Measurements from ENCODE around the gene GPR15. TPM values are rescaled to one million over a fixed set of nuclear protein-coding genes. Genes with fewer than 3 reads are reported as not detected.

Gene GPR15
- total RNA-seq, 1 donor from 2014 or later: not detected

DNA sequence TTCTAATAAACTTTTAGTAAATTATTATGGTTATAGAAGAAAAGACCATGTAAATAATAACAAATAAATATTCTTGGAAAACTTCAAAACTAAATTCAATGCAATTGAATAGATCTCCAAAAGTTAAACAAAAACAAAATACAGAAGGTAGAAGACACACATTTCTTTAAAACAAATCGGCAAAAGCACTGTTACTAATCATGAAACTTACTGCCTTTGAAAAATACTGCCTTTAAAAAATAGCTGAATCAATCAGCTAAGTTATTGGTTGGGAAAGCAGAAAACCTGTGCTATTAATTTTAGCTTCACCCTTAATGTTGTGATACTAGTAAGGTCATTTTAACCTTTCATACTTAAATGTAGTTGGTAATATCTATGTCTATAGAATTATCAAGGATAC, 3.0 kb downstream of the GPR15 start:
- no peak for DNase-seq (ENCODE audit: low spot score)
- H3K36me3 Mint-ChIP-seq (ENCODE audit: low read depth, unreplicated experiment): no peaks in the 10 kb centered on the region
- TF ChIP-seq CTCF (IDR thresholded peaks at IDR 0.05; ENCODE audit: unreplicated experiment): no peak
- no peaks in the 10 kb centered on the region for H3K9me3 Mint-ChIP-seq (ENCODE audit: unreplicated experiment)
- H3K27me3 Mint-ChIP-seq (ENCODE audit: unreplicated experiment): no peaks in the 10 kb centered on the region
- H3K4me1 Mint-ChIP-seq (ENCODE audit: unreplicated experiment): no peaks in the 10 kb centered on the region
- H3K4me3 Mint-ChIP-seq (ENCODE audit: unreplicated experiment): no peak overlapping the region
- no peak overlapping the region for H3K27ac Mint-ChIP-seq (ENCODE audit: unreplicated experiment)

- Mint-ChIP-seq H3K9me3 (ENCODE audit: unreplicated experiment) (no peaks in the 10 kb centered on the region), H3K4me1 (ENCODE audit: unreplicated experiment) (no peaks in the 10 kb centered on the region), H3K27me3 (ENCODE audit: unreplicated experiment) (no peaks in the 10 kb centered on the region), H3K27ac (ENCODE audit: unreplicated experiment) (no peak overlapping the region), H3K4me3 (ENCODE audit: unreplicated experiment) (no peak overlapping the region), H3K36me3 (ENCODE audit: low read depth, unreplicated experiment) (no peaks in the 10 kb centered on the region)
- no peak for TF ChIP-seq CTCF (IDR thresholded peaks at IDR 0.05; ENCODE audit: unreplicated experiment)
- DNase-seq (ENCODE audit: low spot score): no peak
Measured at GRCh38 chr3:98536456-98537017, 4.8 kb downstream of the GPR15 start.

DNA sequence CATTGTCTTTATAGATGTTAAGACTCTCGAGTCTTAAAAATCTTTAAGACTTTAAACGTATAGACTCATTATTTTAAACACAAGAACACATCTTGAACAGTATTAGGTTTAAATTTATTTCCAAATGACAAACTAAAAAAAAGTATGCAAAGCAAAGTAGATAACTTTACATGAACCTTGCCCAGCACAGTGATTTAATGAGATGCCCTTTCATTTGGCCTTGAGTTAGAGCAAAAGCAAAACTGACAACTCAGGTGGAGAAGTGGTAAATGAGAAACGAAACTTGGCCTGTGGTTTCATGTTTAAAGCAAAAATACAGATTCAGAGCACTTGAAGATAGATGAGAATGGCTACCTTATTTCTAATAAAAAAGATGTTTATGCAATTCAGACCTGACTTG, 8.6 kb downstream of the GPR15 start:
- Mint-ChIP-seq H3K4me3 (ENCODE audit: unreplicated experiment) (no peak overlapping the region), H3K9me3 (ENCODE audit: unreplicated experiment) (no peaks in the 10 kb centered on the region), H3K36me3 (ENCODE audit: low read depth, unreplicated experiment) (no peaks in the 10 kb centered on the region), H3K27me3 (ENCODE audit: unreplicated experiment) (no peaks in the 10 kb centered on the region), H3K27ac (ENCODE audit: unreplicated experiment) (no peak overlapping the region), H3K4me1 (ENCODE audit: unreplicated experiment) (no peaks in the 10 kb centered on the region)
- TF ChIP-seq CTCF (IDR thresholded peaks at IDR 0.05; ENCODE audit: unreplicated experiment): no peak
- no peak for DNase-seq (ENCODE audit: low spot score)

DNA sequence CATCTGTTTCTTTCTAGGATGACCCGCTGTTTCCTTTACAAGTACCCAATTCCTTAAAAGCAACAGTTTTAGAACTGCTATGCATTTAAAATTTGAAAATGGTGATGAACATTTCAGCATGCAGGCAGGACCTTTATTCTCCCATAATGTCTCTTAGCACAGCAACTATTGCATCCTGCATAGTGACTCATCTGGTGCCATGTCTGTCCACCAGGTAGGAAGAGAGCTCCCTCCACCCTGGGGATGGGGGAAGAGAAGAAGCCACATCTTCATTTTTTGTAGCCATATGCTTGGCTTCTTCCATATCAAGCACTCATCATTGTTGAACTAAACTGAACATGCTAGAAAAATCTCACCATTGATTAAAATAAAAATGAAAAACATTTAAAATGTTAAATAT, 9.9 kb downstream of the GPR15 start:
- DNase-seq (ENCODE audit: low spot score): no peak
- no peaks in the 10 kb centered on the region for H3K4me1 Mint-ChIP-seq (ENCODE audit: unreplicated experiment)
- H3K36me3 Mint-ChIP-seq (ENCODE audit: low read depth, unreplicated experiment): no peaks in the 10 kb centered on the region
- H3K4me3 Mint-ChIP-seq (ENCODE audit: unreplicated experiment): no peak overlapping the region
- H3K9me3 Mint-ChIP-seq (ENCODE audit: unreplicated experiment): no peaks in the 10 kb centered on the region
- TF ChIP-seq CTCF (IDR thresholded peaks at IDR 0.05; ENCODE audit: unreplicated experiment): no peak
- H3K27ac Mint-ChIP-seq (ENCODE audit: unreplicated experiment): no peak overlapping the region
- H3K27me3 Mint-ChIP-seq (ENCODE audit: unreplicated experiment): no peaks in the 10 kb centered on the region

GRCh38 chr3:98542623-98543022, 10.8 kb downstream of the GPR15 start:
- no peak for TF ChIP-seq CTCF (IDR thresholded peaks at IDR 0.05; ENCODE audit: unreplicated experiment)
- H3K9me3 Mint-ChIP-seq (ENCODE audit: unreplicated experiment): no peaks in the 10 kb centered on the region

More at GRCh38 chr3:98542623-98543022, 10.8 kb downstream of the GPR15 start:
- Mint-ChIP-seq H3K27me3 (ENCODE audit: unreplicated experiment) (no peaks in the 10 kb centered on the region), H3K4me3 (ENCODE audit: unreplicated experiment) (no peak overlapping the region), H3K36me3 (ENCODE audit: low read depth, unreplicated experiment) (no peaks in the 10 kb centered on the region), H3K27ac (ENCODE audit: unreplicated experiment) (no peak overlapping the region), H3K4me1 (ENCODE audit: unreplicated experiment) (no peaks in the 10 kb centered on the region)
- DNase-seq (ENCODE audit: low spot score): no peak

All from endothelial cell (in vitro differentiated cells).